Heart left ventricle (tissue), 16 donors: ENCODE results near the gene HMG20B. TPM values are rescaled to one million over a fixed set of nuclear protein-coding genes. Genes with fewer than 3 reads are reported as not detected.
A peak's percentile ranks its signal among the peaks of the same experiment; 100 is the strongest.

Experiments used
- ATAC-seq, 4 donors: fragments of 200-7000 bp; cut with Tn5 transposase; one replicate each; pipeline ENCODE4 v1.9.1; 2020 to 2022; ENCODE audit warnings: moderate library complexity in 4 of 4, mild to moderate bottlenecking in 3 of 4, moderate number of reproducible peaks in 1 of 4
- DNase-seq, 5 donors: peaks; one replicate each; pipeline ENCODE4 v3.0.0-alpha.2; 2020
- H3K27ac ChIP-seq, 12 donors: fragments of 200-600 bp; sonication (generic) in 4 of 12; one replicate each; pipeline versions ENCODE4 v1.5.0 to v1.8.0; 2016 to 2022; ENCODE audit warnings: mild to moderate bottlenecking in 2 of 12
- H3K27me3 ChIP-seq, 9 donors: fragments of 200-600 bp; sonication (generic) in 2 of 9; one replicate each; pipeline versions ENCODE4 v1.5.1 to v1.8.0; 2016 to 2022; ENCODE audit warnings: mild to moderate bottlenecking in 3 of 9
- H3K36me3 ChIP-seq, 9 donors: fragments of 200-600 bp; sonication (generic) in 2 of 9; one replicate each; pipeline versions ENCODE4 v1.5.0 to v1.8.0; 2018 to 2022; ENCODE audit warnings: mild to moderate bottlenecking in 2 of 9
- H3K4me1 ChIP-seq, 12 donors: fragments of 200-600 bp; sonication (generic) in 4 of 12; one replicate each; pipeline versions ENCODE4 v1.5.0 to v1.8.0; 2016 to 2022; ENCODE audit warnings: mild to moderate bottlenecking in 3 of 12
- H3K4me3 ChIP-seq, 12 donors: fragments of 200-600 bp; sonication (generic) in 4 of 12; one replicate each; pipeline versions ENCODE4 v1.5.0 to v1.8.0; 2017 to 2022; ENCODE audit warnings: mild to moderate bottlenecking in 9 of 12, moderate library complexity in 4 of 12
- H3K9me3 ChIP-seq, 12 donors: fragments of 200-600 bp; sonication (generic) in 4 of 12; one replicate each; pipeline versions ENCODE4 v1.5.0 to v1.8.0; 2016 to 2022; ENCODE audit warnings: mild to moderate bottlenecking in 1 of 12
- CTCF ChIP-seq, 12 donors: fragments of 200-600 bp; sonication (generic) in 4 of 12; IDR thresholded peaks; one replicate each; pipeline versions ENCODE4 v1.5.0 to v1.8.0; 2018 to 2022; ENCODE audit warnings: antibody characterized with exemption in 12 of 12, mild to moderate bottlenecking in 5 of 12
- POLR2A ChIP-seq, 2 donors: fragments of 450-650 bp; IDR thresholded peaks; one replicate each; pipeline ENCODE4 v1.6.1; 2017; ENCODE audit warnings: antibody characterized with exemption in 2 of 2, mild to moderate bottlenecking in 2 of 2, moderate library complexity in 2 of 2
- WGBS, 4 donors: extraction: QIAGEN DNeasy Blood & Tissue Kit in 2 of 4; methylation state at CpG; one replicate each; pipeline versions ENCODE4 v1.1.5 to v1.1.7; 2013 to 2018; 5-methylcytosine and 5-hydroxymethylcytosine counted together
- intact Hi-C, 10 donors: fragments of 100-400 bp; cut with DNase I; formaldehyde crosslinking; loops; one replicate each; pipeline versions ENCODE4 v1.11.1 to v1.14.2; 2022
- polyA plus RNA-seq, 2 donors: library from polyadenylated mRNA; stranded (reverse); fragments of 200-250 nt; gene quantifications; one replicate each; pipeline ENCODE4 v1.2.3, GENCODE V29; 2013
- total RNA-seq, 9 donors: library from RNA; depleted of rRNA in 2 of 9; stranded (reverse); fragments of >200 nt in 2 of 9; fragmentation: NEBNext Ultra II Directional in 3 of 9; extraction: Animal tissue kit (Norgen Biotek cat#: 25700) in 3 of 9; gene quantifications; one replicate each; pipeline versions ENCODE4 v1.1.0 to v1.2.4, GENCODE V29; 2016 to 2023
- donor health status: ischemic (EF 13 %, LVEDD 7.1; RV severe dilation, severe dysfunction).
- donor health status: healthy with polysubstance abuse.
- donor health status: DM: no; HTN: yes; CAD: no.
- donor health status: DM: no; HTN: no; CAD: no.
- donor health status: ischemic (EF 25% LVEDD 6.9; RV normal size, moderate dysfunction).
- donor health status: ischemic (EF 25% LVEDD 5.7; RV mildly dilated, moderate dysfunction).
- donor health status: healthy.
- donor health status: DM: yes; HTN: yes; CAD: no.
- donor health status: ischemic (EF 35%, LVEDD 5.7; RV mildly dilated, moderate dysfunction).
- donor health status: nonischemic (EF 11% LVEDD 7.7; RV severe dilation, severe dysfunction).
- donor health status: DM: yes; HTN: yes; CAD: no.
- donor health status: PGD.
- donor health status: ischemic (EF 29% LVEDD 5.4; RV normal size, mild dysfunction).
- donor health status: nonischemic (EF 23%, LVEDD 6.1; RV moderate dilation, normal function).

The HMG20B gene
- total and polyA plus RNA-seq, 11 donors = 24.8 to 68.6 (median 42.1) TPM

GRCh38 chr19:3603121-3603811 is 30.5 kb downstream of the HMG20B start:
- TF ChIP-seq CTCF (IDR thresholded peaks at IDR 0.05) (no peak), POLR2A (IDR thresholded peaks at IDR 0.05) (no peak)
- WGBS, 4 donors = 54 to 65% (median 57%) methylated on average over 18 to 23 of the region's 23 CpGs
- no peaks in the 10 kb centered on the region for H3K9me3 ChIP-seq
- H3K36me3 ChIP-seq = peaks cover 0 to 2% (median 0%) of the 10 kb centered on the region in 9 donors
- ATAC-seq (no peak), DNase-seq (no peak)
- peak overlapping the region in 6 of 12 donors; percentile 23 to 44 (median 26) for H3K27ac ChIP-seq
- H3K27me3 ChIP-seq = peaks cover 0 to 11% (median 0%) of the 10 kb centered on the region in 9 donors
- H3K4me1 ChIP-seq = peaks cover 0 to 37% (median 19%) of the 10 kb centered on the region in 12 donors
- H3K4me3 ChIP-seq = no peak overlapping the region
- intact Hi-C loops = no loop called here

- no peaks in the 10 kb centered on the region for H3K9me3 ChIP-seq
- peaks cover 8 to 49% (median 31%) of the 10 kb centered on the region in 12 donors for H3K4me1 ChIP-seq
- intact Hi-C loops = no loop called here
- peak overlapping the region in 9 of 12 donors; percentile 2 to 91 (median 44) for H3K27ac ChIP-seq
- H3K36me3 ChIP-seq = peaks cover 0 to 2% (median 0%) of the 10 kb centered on the region in 9 donors
- no peak for TF ChIP-seq POLR2A (IDR thresholded peaks at IDR 0.05)
- DNase-seq (no peak), ATAC-seq (no peak)
- peak overlapping the region in 10 of 12 donors; percentile 42 to 84 (median 62) for H3K4me3 ChIP-seq
- peaks cover 0 to 11% (median 0%) of the 10 kb centered on the region in 9 donors for H3K27me3 ChIP-seq
- 73 to 89% (median 81%) methylated on average over 19 to 27 of the region's 27 CpGs for WGBS, 4 donors
These were observed 31.7 kb downstream of the HMG20B start for GRCh38 chr19:3604227-3604986.

DNA sequence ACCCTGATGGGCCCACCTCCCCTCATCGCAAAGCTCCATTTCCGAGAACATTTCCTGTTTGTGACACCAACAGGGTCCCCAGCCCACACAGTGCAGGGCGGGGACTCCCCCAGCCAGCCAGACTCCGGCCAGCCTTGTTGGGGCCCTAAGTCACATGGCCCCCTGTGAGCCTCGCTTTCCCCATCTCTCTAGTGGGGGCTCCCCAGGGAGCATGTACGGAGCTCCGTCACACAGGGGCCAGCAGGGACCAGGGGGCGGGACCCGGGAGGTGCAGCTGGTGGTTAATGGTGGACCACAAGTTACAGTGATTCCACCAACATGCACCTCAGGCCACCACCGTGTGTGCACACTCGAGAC is 32.2 kb downstream of the HMG20B start:
- 36 to 50% (median 43%) methylated on average over 8 to 11 of the region's 11 CpGs for WGBS, 4 donors
- TF ChIP-seq POLR2A (IDR thresholded peaks at IDR 0.05) = no peak
- no peak for TF ChIP-seq CTCF (IDR thresholded peaks at IDR 0.05)
- Histone ChIP-seq H3K27me3 (peaks cover 0 to 11% (median 0%) of the 10 kb centered on the region in 9 donors), H3K27ac (peak overlapping the region in 8 of 12 donors; percentile 2 to 91 (median 28)), H3K36me3 (peaks cover 0 to 2% (median 0%) of the 10 kb centered on the region in 9 donors), H3K4me3 (peak overlapping the region in 10 of 12 donors; percentile 42 to 84 (median 62)), H3K9me3 (no peaks in the 10 kb centered on the region), H3K4me1 (peaks cover 8 to 54% (median 36%) of the 10 kb centered on the region in 12 donors)
- no peak for ATAC-seq
- DNase-seq = peak in 1 of 5 donors; percentile 10
- intact Hi-C loops = no loop called here

- Histone ChIP-seq H3K36me3 (no peaks in the 10 kb centered on the region), H3K27me3 (peaks cover 0 to 11% (median 0%) of the 10 kb centered on the region in 9 donors), H3K4me3 (peak overlapping the region in 11 of 12 donors; percentile 42 to 84 (median 61)), H3K9me3 (no peaks in the 10 kb centered on the region), H3K4me1 (peaks cover 8 to 58% (median 38%) of the 10 kb centered on the region in 12 donors), H3K27ac (peak overlapping the region in 7 of 12 donors; percentile 2 to 94 (median 82))
- TF ChIP-seq CTCF (IDR thresholded peaks at IDR 0.05) (no peak), POLR2A (IDR thresholded peaks at IDR 0.05) (no peak)
- intact Hi-C loops = no loop called here
- 41 to 63% (median 59%) methylated on average over 3 of the region's 3 CpGs for WGBS, 4 donors
- DNase-seq (no peak), ATAC-seq (no peak)
These were observed 32.6 kb downstream of the HMG20B start for GRCh38 chr19:3605361-3605760.
